ENCODE results near the gene ADGRB3. TPM values are rescaled to one million over a fixed set of nuclear protein-coding genes. Genes with fewer than 3 reads are reported as not detected.

Gene ADGRB3
- total RNA-seq, 1 experiment from 2014 or later = 0.11 TPM

- Histone ChIP-seq H3K27ac (ENCODE audit: low read length) (no peak overlapping the region), H3K4me2 (ENCODE audit: low read length) (no peak overlapping the region), H3K79me2 (ENCODE audit: low read length) (no peaks in the 10 kb centered on the region), H3K4me3 (ENCODE audit: low read length) (no peak overlapping the region), H3K9me2 (replicated peaks; ENCODE audit: low read length) (no peaks in the 10 kb centered on the region), H3F3A (ENCODE audit: low read length, unreplicated experiment) (no peaks in the 10 kb centered on the region), H2AFZ (ENCODE audit: low read length) (no peak overlapping the region), H3K4me1 (ENCODE audit: insufficient read depth, low read length) (no peaks in the 10 kb centered on the region), H3K36me3 (ENCODE audit: low read depth, low read length) (no peaks in the 10 kb centered on the region), H3K9me3 (ENCODE audit: low read length) (no peaks in the 10 kb centered on the region), H3K9ac (ENCODE audit: low read length) (no peak overlapping the region), H4K20me1 (ENCODE audit: low read length) (no peaks in the 10 kb centered on the region), H3K27me3 (ENCODE audit: low read length) (no peaks in the 10 kb centered on the region)
- BruUV-seq (replicated peaks) = no TSS peak
- ChIA-PET CTCF (no interaction called here), POLR2A (ENCODE audit: unreplicated experiment) (no interaction called here)
- intact Hi-C loops (cut with micrococcal nuclease) = no loop called here
- DNase-seq = no peak
- ATAC-seq = no peak
- TF ChIP-seq EZH2 (IDR thresholded peaks at IDR 0.05; ENCODE audit: low read length, unreplicated experiment) (no peak), EZH2phosphoT487 (IDR thresholded peaks at IDR 0.05; ENCODE audit: borderline replicate concordance, low read length) (no peak), CTCF (conservative IDR thresholded peaks at IDR 0.05; ENCODE audit: low read depth, low read length) (no peak)
These were observed 467.3 kb downstream of the ADGRB3 start for GRCh38 chr6:69102416-69102815.

- Histone ChIP-seq H3K4me3 (ENCODE audit: low read length) (no peak overlapping the region), H3K4me2 (ENCODE audit: low read length) (no peak overlapping the region), H4K20me1 (ENCODE audit: low read length) (no peaks in the 10 kb centered on the region), H3K27ac (ENCODE audit: low read length) (no peak overlapping the region), H3K9ac (ENCODE audit: low read length) (no peak overlapping the region), H3K9me2 (replicated peaks; ENCODE audit: low read length) (no peaks in the 10 kb centered on the region), H3K9me3 (ENCODE audit: low read length) (no peaks in the 10 kb centered on the region), H3K27me3 (ENCODE audit: low read length) (no peaks in the 10 kb centered on the region), H3K36me3 (ENCODE audit: low read depth, low read length) (no peaks in the 10 kb centered on the region), H3K79me2 (ENCODE audit: low read length) (no peaks in the 10 kb centered on the region), H3K4me1 (ENCODE audit: insufficient read depth, low read length) (no peaks in the 10 kb centered on the region), H2AFZ (ENCODE audit: low read length) (no peak overlapping the region), H3F3A (ENCODE audit: low read length, unreplicated experiment) (no peaks in the 10 kb centered on the region)
- TF ChIP-seq EZH2 (IDR thresholded peaks at IDR 0.05; ENCODE audit: low read length, unreplicated experiment) = no peak
- no peak for TF ChIP-seq EZH2phosphoT487 (IDR thresholded peaks at IDR 0.05; ENCODE audit: borderline replicate concordance, low read length)
- no peak for TF ChIP-seq CTCF (conservative IDR thresholded peaks at IDR 0.05; ENCODE audit: low read depth, low read length)
- POLR2A ChIA-PET (ENCODE audit: unreplicated experiment) = no interaction called here
- CTCF ChIA-PET = no interaction called here
- BruUV-seq (replicated peaks) = no TSS peak
- intact Hi-C loops (cut with micrococcal nuclease) = no loop called here
- no peak for ATAC-seq
- DNase-seq = no peak
These were observed 470.2 kb downstream of the ADGRB3 start for GRCh38 chr6:69105288-69105687.

- TF ChIP-seq EZH2phosphoT487 (IDR thresholded peaks at IDR 0.05; ENCODE audit: borderline replicate concordance, low read length) (no peak), CTCF (conservative IDR thresholded peaks at IDR 0.05; ENCODE audit: low read depth, low read length) (no peak), EZH2 (IDR thresholded peaks at IDR 0.05; ENCODE audit: low read length, unreplicated experiment) (no peak)
- intact Hi-C loops (cut with micrococcal nuclease) = no loop called here
- H3K79me2 ChIP-seq (ENCODE audit: low read length) = no peaks in the 10 kb centered on the region
- H3K27ac ChIP-seq (ENCODE audit: low read length) = no peak overlapping the region
- H3K9me2 ChIP-seq (replicated peaks; ENCODE audit: low read length) = no peaks in the 10 kb centered on the region
- BruUV-seq (replicated peaks) = no TSS peak
- H3F3A ChIP-seq (ENCODE audit: low read length, unreplicated experiment) = no peaks in the 10 kb centered on the region
- H2AFZ ChIP-seq (ENCODE audit: low read length) = no peak overlapping the region
- ATAC-seq (no peak), DNase-seq (no peak)
- H3K4me1 ChIP-seq (ENCODE audit: insufficient read depth, low read length) = no peaks in the 10 kb centered on the region
- H3K4me2 ChIP-seq (ENCODE audit: low read length) = no peak overlapping the region
- no peaks in the 10 kb centered on the region for H3K36me3 ChIP-seq (ENCODE audit: low read depth, low read length)
- H3K9me3 ChIP-seq (ENCODE audit: low read length) = no peaks in the 10 kb centered on the region
- no peaks in the 10 kb centered on the region for H4K20me1 ChIP-seq (ENCODE audit: low read length)
- H3K27me3 ChIP-seq (ENCODE audit: low read length) = no peaks in the 10 kb centered on the region
- H3K4me3 ChIP-seq (ENCODE audit: low read length) = no peak overlapping the region
- POLR2A ChIA-PET (ENCODE audit: unreplicated experiment) = no interaction called here
- CTCF ChIA-PET = no interaction called here
- H3K9ac ChIP-seq (ENCODE audit: low read length) = no peak overlapping the region
These were observed 471.4 kb downstream of the ADGRB3 start for GRCh38 chr6:69106511-69106910.
